Stimulated activated effector memory CD8-positive, alpha-beta T cell treated with anti-CD3 and anti-CD28 coated beads, Interleukin-12 subunit alpha, Interleukin-12 subunit beta, amount 100 ng/mL, for 72 hours (primary cell): ENCODE data around the gene KIR3DL3.
A peak's percentile ranks its signal among the peaks of the same experiment; 100 is the strongest.
"Not testable (repeated sequence)": the region's sequence is repeated elsewhere in the genome, so short reads cannot be mapped to it uniquely, and the experiment has no call there.

Source experiments
- ATAC-seq: fragments of 150-1000 bp; cut with Tn5 transposase; 2 replicates; pipeline ENCODE4 v1.10.0; 2021
- DNase-seq, 2 donors: peaks; one replicate each; pipeline ENCODE4 v3.0.0; 2021 to 2022; ENCODE audit warnings: low spot score in 2 of 2
- H3K27ac Mint-ChIP-seq: one replicate; pipeline ENCODE4 v1.8.0; 2022; ENCODE audit warnings: mild to moderate bottlenecking, mixed read lengths
- H3K36me3 Mint-ChIP-seq: one replicate; pipeline ENCODE4 v1.8.0; 2022; ENCODE audit warnings: mild to moderate bottlenecking, mixed read lengths
- H3K4me1 Mint-ChIP-seq: one replicate; pipeline ENCODE4 v1.8.0; 2022; ENCODE audit warnings: mixed read lengths
- H3K4me3 Mint-ChIP-seq: one replicate; pipeline ENCODE4 v1.8.0; 2022; ENCODE audit warnings: mild to moderate bottlenecking, mixed read lengths
- H3K9me3 Mint-ChIP-seq: one replicate; pipeline ENCODE4 v1.8.0; 2022; ENCODE audit warnings: mixed read lengths

The KIR3DL3 gene

GRCh38 chr19:54750276-54750675 lies 26.0 kb downstream of the KIR3DL3 start:
- H3K36me3 Mint-ChIP-seq, DNase-seq, H3K4me1 Mint-ChIP-seq, H3K4me3 Mint-ChIP-seq, H3K9me3 Mint-ChIP-seq, ATAC-seq, H3K27ac Mint-ChIP-seq: not testable (repeated sequence)

- not testable (repeated sequence) for H3K36me3 Mint-ChIP-seq, H3K4me1 Mint-ChIP-seq, H3K9me3 Mint-ChIP-seq, H3K4me3 Mint-ChIP-seq, DNase-seq, H3K27ac Mint-ChIP-seq
- peak; percentile 46 for ATAC-seq
Measured at GRCh38 chr19:54756204-54757110, 32.2 kb downstream of the KIR3DL3 start.

GRCh38 chr19:54758577-54758976 lies 34.3 kb downstream of the KIR3DL3 start:
- H3K4me3 Mint-ChIP-seq, H3K27ac Mint-ChIP-seq, H3K36me3 Mint-ChIP-seq, H3K4me1 Mint-ChIP-seq, ATAC-seq, DNase-seq, H3K9me3 Mint-ChIP-seq: not testable (repeated sequence)

- H3K9me3 Mint-ChIP-seq, H3K4me1 Mint-ChIP-seq, H3K4me3 Mint-ChIP-seq, ATAC-seq, H3K36me3 Mint-ChIP-seq, H3K27ac Mint-ChIP-seq, DNase-seq: not testable (repeated sequence)
Measured at GRCh38 chr19:54764219-54764618, 40.0 kb downstream of the KIR3DL3 start.

- H3K4me3 Mint-ChIP-seq, H3K36me3 Mint-ChIP-seq, H3K9me3 Mint-ChIP-seq, ATAC-seq, DNase-seq, H3K27ac Mint-ChIP-seq, H3K4me1 Mint-ChIP-seq: not testable (repeated sequence)
Measured at GRCh38 chr19:54766464-54766863, 42.2 kb downstream of the KIR3DL3 start.

GRCh38 chr19:54769646-54770045 lies 45.4 kb downstream of the KIR3DL3 start, which contains the start of gene KIR2DL1:
KIR2DL1 (plus strand) TSS chr19:54769793; CDS start chr19:54769851, 58 bp downstream.
- ATAC-seq, DNase-seq, H3K4me1 Mint-ChIP-seq, H3K9me3 Mint-ChIP-seq, H3K36me3 Mint-ChIP-seq, H3K4me3 Mint-ChIP-seq, H3K27ac Mint-ChIP-seq: not testable (repeated sequence)

- not testable (repeated sequence) for ATAC-seq, H3K36me3 Mint-ChIP-seq, H3K9me3 Mint-ChIP-seq, H3K27ac Mint-ChIP-seq, H3K4me1 Mint-ChIP-seq, H3K4me3 Mint-ChIP-seq, DNase-seq
Measured at GRCh38 chr19:54770511-54770910, 46.3 kb downstream of the KIR3DL3 start.

- H3K9me3 Mint-ChIP-seq, H3K4me1 Mint-ChIP-seq, DNase-seq, H3K4me3 Mint-ChIP-seq, H3K27ac Mint-ChIP-seq, H3K36me3 Mint-ChIP-seq: not testable (repeated sequence)
- peak; percentile 63 for ATAC-seq
Measured at GRCh38 chr19:54771018-54771960, 47.0 kb downstream of the KIR3DL3 start.

GRCh38 chr19:54772666-54773065 lies 48.4 kb downstream of the KIR3DL3 start:
- not testable (repeated sequence) for ATAC-seq, DNase-seq, H3K9me3 Mint-ChIP-seq, H3K27ac Mint-ChIP-seq, H3K36me3 Mint-ChIP-seq, H3K4me1 Mint-ChIP-seq, H3K4me3 Mint-ChIP-seq

- H3K4me1 Mint-ChIP-seq, H3K9me3 Mint-ChIP-seq, H3K4me3 Mint-ChIP-seq, H3K27ac Mint-ChIP-seq, H3K36me3 Mint-ChIP-seq, DNase-seq: not testable (repeated sequence)
- ATAC-seq = peak; percentile 28
Measured at GRCh38 chr19:54775095-54775815, 51.0 kb downstream of the KIR3DL3 start.

- H3K9me3 Mint-ChIP-seq, H3K4me3 Mint-ChIP-seq, H3K27ac Mint-ChIP-seq, DNase-seq, H3K36me3 Mint-ChIP-seq, H3K4me1 Mint-ChIP-seq: not testable (repeated sequence)
- peak; percentile 11 for ATAC-seq
Measured at GRCh38 chr19:54775830-54776229, 51.6 kb downstream of the KIR3DL3 start.

- H3K9me3 Mint-ChIP-seq, DNase-seq, H3K4me3 Mint-ChIP-seq, H3K36me3 Mint-ChIP-seq, ATAC-seq, H3K4me1 Mint-ChIP-seq, H3K27ac Mint-ChIP-seq: not testable (repeated sequence)
Measured at GRCh38 chr19:54777851-54778250, 53.6 kb downstream of the KIR3DL3 start.

- not testable (repeated sequence) for H3K4me1 Mint-ChIP-seq, H3K4me3 Mint-ChIP-seq, DNase-seq, H3K27ac Mint-ChIP-seq, ATAC-seq, H3K9me3 Mint-ChIP-seq, H3K36me3 Mint-ChIP-seq
Measured at GRCh38 chr19:54778896-54779295, 54.7 kb downstream of the KIR3DL3 start.

- not testable (repeated sequence) for H3K27ac Mint-ChIP-seq, ATAC-seq, DNase-seq, H3K4me3 Mint-ChIP-seq, H3K4me1 Mint-ChIP-seq, H3K9me3 Mint-ChIP-seq, H3K36me3 Mint-ChIP-seq
Measured at GRCh38 chr19:54782916-54783315, 58.7 kb downstream of the KIR3DL3 start.
